OCI-LY7 (cell line): ENCODE measurements around the gene ZNF613. TPM values are rescaled to one million over a fixed set of nuclear protein-coding genes. Genes with fewer than 3 reads are reported as not detected.

ENCODE experiments used
- BruUV-seq: library from RNA; stranded (reverse); fragments of 400-500 nt; replicated peaks from 2 replicates; lab custom pipeline; 2021; lab: Mats Ljungman, UMichigan
- CTCF ChIA-PET: fragments of 300-600 bp; sonication (Branson Sonifier 250); formaldehyde crosslinking; loops from one replicate; lab custom pipeline; 2022; ENCODE audit warnings: antibody characterized with exemption; ENCODE audit not compliant: unreplicated experiment; lab: Charles Lee
- POLR2A ChIA-PET: fragments of 300-600 bp; sonication (Branson Sonifier 250); formaldehyde crosslinking; loops from one replicate; lab custom pipeline; 2022; ENCODE audit warnings: antibody characterized with exemption; lab: Charles Lee
- DNase-seq: peaks from one replicate; pipeline ENCODE4 v3.0.0-alpha.2; 2015; ENCODE audit warnings: low spot score
- H2AFZ ChIP-seq: fragments of 200-600 bp; sonication (generic), shearing (Covaris generic); 2 replicates; pipeline ENCODE4 v1.6.1; 2014; ENCODE audit warnings: mild to moderate bottlenecking, antibody characterized with exemption, low read length, moderate library complexity
- H3K27ac ChIP-seq: fragments of 200-600 bp; sonication (generic); 2 replicates; pipeline ENCODE4 v1.5.1; 2014; ENCODE audit warnings: mixed run types, low read depth, mild to moderate bottlenecking, moderate library complexity, low read length, inconsistent platforms; ENCODE audit not compliant: poor library complexity, severe bottlenecking
- H3K36me3 ChIP-seq: fragments of 200-600 bp; sonication (generic); 2 replicates; pipeline ENCODE4 v1.6.1; 2014; ENCODE audit warnings: mild to moderate bottlenecking, antibody characterized with exemption, low read length, moderate library complexity, mixed read lengths; ENCODE audit not compliant: insufficient read depth
- H3K4me1 ChIP-seq: fragments of 200-600 bp; sonication (generic); 2 replicates; pipeline ENCODE4 v1.5.1; 2014; ENCODE audit warnings: mild to moderate bottlenecking, low read length; ENCODE audit not compliant: insufficient read depth, poor library complexity, severe bottlenecking
- H3K4me2 ChIP-seq: fragments of 200-600 bp; sonication (generic); 2 replicates; pipeline ENCODE4 v1.6.1; 2014; ENCODE audit warnings: mild to moderate bottlenecking, low read length
- H3K4me3 ChIP-seq: fragments of 200-600 bp; sonication (generic); 2 replicates; pipeline ENCODE4 v1.5.1; 2014; ENCODE audit warnings: mild to moderate bottlenecking, low read depth, low read length; ENCODE audit not compliant: poor library complexity, severe bottlenecking
- H3K79me2 ChIP-seq: fragments of 200-600 bp; sonication (generic); 2 replicates; pipeline ENCODE4 v1.6.1; 2016; ENCODE audit warnings: low read depth, mild to moderate bottlenecking, low read length, moderate library complexity, mixed read lengths; ENCODE audit not compliant: insufficient read depth
- H3K9me2 ChIP-seq: fragments of 200-600 bp; sonication (generic); 2 replicates; pipeline ENCODE4 v1.6.1; 2016; ENCODE audit warnings: mild to moderate bottlenecking, low read length, mixed read lengths; ENCODE audit not compliant: insufficient read depth
- H3K9me3 ChIP-seq: fragments of 200-600 bp; sonication (generic); 2 replicates; pipeline ENCODE4 v1.6.1; 2014; ENCODE audit warnings: mild to moderate bottlenecking, mixed run types, low read length, mixed read lengths
- H4K20me1 ChIP-seq: fragments of 200-600 bp; sonication (generic); 2 replicates; pipeline ENCODE4 v1.6.1; 2014; ENCODE audit warnings: mild to moderate bottlenecking, antibody characterized with exemption, low read length, moderate library complexity, mixed read lengths; ENCODE audit not compliant: insufficient read depth
- CTCF ChIP-seq: fragments of 200-600 bp; sonication (generic); conservative IDR thresholded peaks from 2 replicates; pipeline ENCODE4 v1.5.1; 2014; ENCODE audit warnings: mild to moderate bottlenecking, antibody characterized with exemption, low read length, moderate library complexity, mixed read lengths
- EZH2phosphoT487 ChIP-seq: fragments of 200-600 bp; sonication (generic); IDR thresholded peaks from 2 replicates; pipeline ENCODE4 v1.6.1; 2018; ENCODE audit warnings: low read depth, borderline replicate concordance, mild to moderate bottlenecking, mixed run types, antibody characterized with exemption, low read length, moderate library complexity, mixed read lengths
- intact Hi-C: fragments of 100-400 bp; cut with micrococcal nuclease; formaldehyde crosslinking; loops from one replicate; pipeline ENCODE4 v1.10.0; 2022; ENCODE audit not compliant: unreplicated experiment
- total RNA-seq, 2 experiments: library from RNA; depleted of rRNA in 1 of 2; stranded (reverse); fragments of >200 nt in 1 of 2; shearing (Covaris generic) in 1 of 2; gene quantifications; 2 replicates each; pipeline ENCODE4 v1.2.3, GENCODE V29; 2014 to 2022

The ZNF613 gene
- total RNA-seq, 2 experiments from 2014 or later, result 4.5 to 10.0 TPM

GRCh38 chr19:51927859-51928258 is 587 bp downstream of the ZNF613 start:
- intact Hi-C loops, result loop anchor here (1.0 to 10.0 kb wide), 2 partner anchors 58 to 307 kb away; partner anchors contain the start of gene ZNF350
- POLR2A ChIA-PET, result no interaction called here
- CTCF ChIA-PET, result no interaction called here

GRCh38 chr19:51931921-51932320 is 4.6 kb downstream of the ZNF613 start:
- H3K9me2 ChIP-seq, result no peaks in the 10 kb centered on the region
- no peaks in the 10 kb centered on the region for H3K4me1 ChIP-seq
- H4K20me1 ChIP-seq, result no peaks in the 10 kb centered on the region
- ChIA-PET CTCF (no interaction called here), POLR2A (no interaction called here)
- no peak overlapping the region for H3K4me3 ChIP-seq
- H3K9me3 ChIP-seq, result 0 out of 2 replicates have a peak, but pooled peaks cover 14% of the 10 kb centered on the region
- H3K79me2 ChIP-seq, result no peaks in the 10 kb centered on the region
- intact Hi-C loops, result no loop called here
- TF ChIP-seq CTCF (no peak), EZH2phosphoT487 (no peak)
- peaks cover 54% of the 10 kb centered on the region for H3K36me3 ChIP-seq
- H3K4me2 ChIP-seq, result no peak overlapping the region
- no peak overlapping the region for H3K27ac ChIP-seq
- no peak overlapping the region for H2AFZ ChIP-seq
- DNase-seq, result no peak
- no TSS peak for BruUV-seq

More at GRCh38 chr19:51927859-51928258, 587 bp downstream of the ZNF613 start:
- H3K9me2 ChIP-seq, result no peaks in the 10 kb centered on the region
- H3K4me1 ChIP-seq, result no peaks in the 10 kb centered on the region
- peak overlapping the region; percentile 59 for H3K4me2 ChIP-seq
- DNase-seq, result no peak
- no peaks in the 10 kb centered on the region for H3K79me2 ChIP-seq
- peak overlapping the region; percentile 81; the same call in 1 of the 2 replicates for H2AFZ ChIP-seq
- no peak overlapping the region for H3K27ac ChIP-seq
- peaks cover 28% of the 10 kb centered on the region for H3K36me3 ChIP-seq
- peak overlapping the region; percentile 75 for H3K4me3 ChIP-seq
- peaks cover 26% of the 10 kb centered on the region for H3K9me3 ChIP-seq
- H4K20me1 ChIP-seq, result no peaks in the 10 kb centered on the region
- no TSS peak for BruUV-seq
- TF ChIP-seq CTCF (no peak), EZH2phosphoT487 (no peak)

GRCh38 chr19:51938936-51939335 is 11.7 kb downstream of the ZNF613 start:
- TF ChIP-seq EZH2phosphoT487, result no peak
- TF ChIP-seq CTCF, result no peak
- no peaks in the 10 kb centered on the region for H3K79me2 ChIP-seq
- H4K20me1 ChIP-seq, result no peaks in the 10 kb centered on the region
- H3K9me2 ChIP-seq, result no peaks in the 10 kb centered on the region
- CTCF ChIA-PET, result no interaction called here
- POLR2A ChIA-PET, result no interaction called here
- BruUV-seq, result no TSS peak
- DNase-seq, result no peak
- peaks cover 72% of the 10 kb centered on the region for H3K36me3 ChIP-seq
- peaks cover 10% of the 10 kb centered on the region; the same call in 1 of the 2 replicates for H3K9me3 ChIP-seq
- H3K4me1 ChIP-seq, result no peaks in the 10 kb centered on the region
- no peak overlapping the region for H3K4me2 ChIP-seq
- intact Hi-C loops, result no loop called here
- H3K27ac ChIP-seq, result no peak overlapping the region
- H2AFZ ChIP-seq, result no peak overlapping the region
- H3K4me3 ChIP-seq, result no peak overlapping the region
